Activated CD4-positive, CD25-positive, alpha-beta regulatory T cell (primary cell): ENCODE results near the gene SUGCT.
"Not testable (repeated sequence)": the region's sequence is repeated elsewhere in the genome, so short reads cannot be mapped to it uniquely, and the experiment has no call there.

Experiments
- DNase-seq, 4 experiments: peaks; one replicate each; lab custom pipeline; 2025; lab: John Stamatoyannopoulos, UW

Gene SUGCT

GRCh38 chr7:40202851-40203250 lies 68.0 kb downstream of the SUGCT start:
- DNase-seq = no peak

- DNase-seq = no peak
Measured at GRCh38 chr7:40204581-40204980, 69.8 kb downstream of the SUGCT start.

GRCh38 chr7:40205992-40206391 lies 71.2 kb downstream of the SUGCT start:
- no peak for DNase-seq

- no peak for DNase-seq
Measured at GRCh38 chr7:40211276-40212003, 76.6 kb downstream of the SUGCT start.

GRCh38 chr7:40213291-40213690 lies 78.5 kb downstream of the SUGCT start:
- DNase-seq = no peak

- DNase-seq = no peak
Measured at GRCh38 chr7:40213856-40214255, 79.1 kb downstream of the SUGCT start.

GRCh38 chr7:40218612-40219011 lies 83.8 kb downstream of the SUGCT start:
- not testable (repeated sequence) for DNase-seq

GRCh38 chr7:40219917-40220316 lies 85.1 kb downstream of the SUGCT start:
- no peak for DNase-seq

- DNase-seq = no peak
Measured at GRCh38 chr7:40220421-40220911, 85.7 kb downstream of the SUGCT start.

- no peak for DNase-seq
Measured at GRCh38 chr7:40221836-40222235, 87.0 kb downstream of the SUGCT start.

GRCh38 chr7:40223451-40224127 lies 88.8 kb downstream of the SUGCT start:
- DNase-seq = no peak

GRCh38 chr7:40230101-40230500 lies 95.3 kb downstream of the SUGCT start:
- no peak for DNase-seq

GRCh38 chr7:40231796-40232195 lies 97.0 kb downstream of the SUGCT start:
- DNase-seq = no peak

GRCh38 chr7:40232242-40232893 lies 97.6 kb downstream of the SUGCT start:
- DNase-seq = no peak

- DNase-seq = no peak
Measured at GRCh38 chr7:40234046-40234445, 99.2 kb downstream of the SUGCT start.

GRCh38 chr7:40234666-40235065 lies 99.9 kb downstream of the SUGCT start:
- DNase-seq = no peak

GRCh38 chr7:40237731-40238130 lies 102.9 kb downstream of the SUGCT start:
- DNase-seq = no peak

GRCh38 chr7:40239755-40240303 lies 105.0 kb downstream of the SUGCT start:
- DNase-seq = no peak

- DNase-seq = no peak
Measured at GRCh38 chr7:40243076-40243475, 108.3 kb downstream of the SUGCT start.

GRCh38 chr7:40244226-40244625 lies 109.4 kb downstream of the SUGCT start:
- no peak for DNase-seq

GRCh38 chr7:40248681-40249080 lies 113.9 kb downstream of the SUGCT start:
- DNase-seq = no peak

GRCh38 chr7:40253444-40253843 lies 118.6 kb downstream of the SUGCT start:
- DNase-seq = not testable (repeated sequence)
